OCI-LY3 (cell line): ENCODE data around the gene EAF1.

Experiments
- EZH2phosphoT487 ChIP-seq: fragments of 200-600 bp; shearing (Covaris generic); IDR thresholded peaks from 2 replicates; pipeline ENCODE4 v1.6.1; 2018; ENCODE audit warnings: antibody characterized with exemption, mixed run types, low read depth
- TF ChIP-seq, protein P1 (sequence below): fragments of 200-600, 300-600 bp; sonication (generic); IDR thresholded peaks from 2 replicates; pipeline ENCODE4 v1.5.1; 2014; ENCODE audit warnings: antibody characterized with exemption, low read length, low read depth

DNA sequence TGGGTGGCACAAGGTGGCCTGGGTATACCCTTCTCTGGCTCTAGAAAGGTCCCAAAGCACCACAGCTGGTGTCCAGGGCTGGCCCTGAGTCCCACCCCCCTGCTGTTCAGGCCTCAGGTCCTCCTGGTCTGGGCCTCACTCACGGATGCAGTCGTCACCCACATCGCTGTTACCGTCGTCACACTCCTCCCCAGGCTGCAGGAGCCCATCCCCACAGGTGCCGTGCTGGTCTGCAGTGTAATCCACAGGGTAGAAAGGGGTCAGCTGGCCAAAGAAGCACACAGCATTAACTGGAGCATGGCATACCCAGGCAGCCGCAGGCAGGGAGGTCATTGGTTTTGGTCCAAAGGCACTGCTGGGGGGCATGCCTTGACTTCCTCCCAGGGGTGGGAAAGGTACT lies 28.4 kb downstream of the EAF1 start:
- TF ChIP-seq, protein P1, sequence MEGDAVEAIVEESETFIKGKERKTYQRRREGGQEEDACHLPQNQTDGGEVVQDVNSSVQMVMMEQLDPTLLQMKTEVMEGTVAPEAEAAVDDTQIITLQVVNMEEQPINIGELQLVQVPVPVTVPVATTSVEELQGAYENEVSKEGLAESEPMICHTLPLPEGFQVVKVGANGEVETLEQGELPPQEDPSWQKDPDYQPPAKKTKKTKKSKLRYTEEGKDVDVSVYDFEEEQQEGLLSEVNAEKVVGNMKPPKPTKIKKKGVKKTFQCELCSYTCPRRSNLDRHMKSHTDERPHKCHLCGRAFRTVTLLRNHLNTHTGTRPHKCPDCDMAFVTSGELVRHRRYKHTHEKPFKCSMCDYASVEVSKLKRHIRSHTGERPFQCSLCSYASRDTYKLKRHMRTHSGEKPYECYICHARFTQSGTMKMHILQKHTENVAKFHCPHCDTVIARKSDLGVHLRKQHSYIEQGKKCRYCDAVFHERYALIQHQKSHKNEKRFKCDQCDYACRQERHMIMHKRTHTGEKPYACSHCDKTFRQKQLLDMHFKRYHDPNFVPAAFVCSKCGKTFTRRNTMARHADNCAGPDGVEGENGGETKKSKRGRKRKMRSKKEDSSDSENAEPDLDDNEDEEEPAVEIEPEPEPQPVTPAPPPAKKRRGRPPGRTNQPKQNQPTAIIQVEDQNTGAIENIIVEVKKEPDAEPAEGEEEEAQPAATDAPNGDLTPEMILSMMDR = no peak
- no peak for TF ChIP-seq EZH2phosphoT487
